ENCODE results near the gene CCNY.
"Not testable (repeated sequence)": the region's sequence is repeated elsewhere in the genome, so short reads cannot be mapped to it uniquely, and the experiment has no call there.

CCNY gene

GRCh38 chr10:35388682-35389081 is 52.4 kb downstream of the CCNY start:
- no peak for DNase-seq

GRCh38 chr10:35390161-35390840 is 54.0 kb downstream of the CCNY start:
- no peak for DNase-seq

- DNase-seq: no peak
Observed at GRCh38 chr10:35390843-35391152, 54.5 kb downstream of the CCNY start.

- no peak for DNase-seq
Observed at GRCh38 chr10:35391153-35391953, 55.0 kb downstream of the CCNY start.

- DNase-seq: no peak
Observed at GRCh38 chr10:35391954-35392262, 55.6 kb downstream of the CCNY start.

- DNase-seq: no peak
Observed at GRCh38 chr10:35392482-35393228, 56.3 kb downstream of the CCNY start.

GRCh38 chr10:35394411-35394851 is 58.1 kb downstream of the CCNY start:
- DNase-seq: no peak

GRCh38 chr10:35394934-35395333 is 58.6 kb downstream of the CCNY start:
- DNase-seq: no peak

- DNase-seq: no peak
Observed at GRCh38 chr10:35396560-35397434, 60.5 kb downstream of the CCNY start.

- no peak for DNase-seq
Observed at GRCh38 chr10:35397953-35398352, 61.6 kb downstream of the CCNY start.

- no peak for DNase-seq
Observed at GRCh38 chr10:35398355-35398754, 62.0 kb downstream of the CCNY start.

- DNase-seq: no peak
Observed at GRCh38 chr10:35398908-35399307, 62.6 kb downstream of the CCNY start.

- no peak for DNase-seq
Observed at GRCh38 chr10:35399414-35400009, 63.2 kb downstream of the CCNY start.

GRCh38 chr10:35400595-35401268 is 64.4 kb downstream of the CCNY start:
- DNase-seq: no peak

- not testable (repeated sequence) for DNase-seq
Observed at GRCh38 chr10:35403491-35403890, 67.2 kb downstream of the CCNY start.

- not testable (repeated sequence) for DNase-seq
Observed at GRCh38 chr10:35404077-35404476, 67.8 kb downstream of the CCNY start.

GRCh38 chr10:35406003-35406630 is 69.8 kb downstream of the CCNY start:
- DNase-seq: not testable (repeated sequence)

- DNase-seq: not testable (repeated sequence)
Observed at GRCh38 chr10:35407696-35408095, 71.4 kb downstream of the CCNY start.

GRCh38 chr10:35409094-35409582 is 72.8 kb downstream of the CCNY start:
- no peak for DNase-seq

GRCh38 chr10:35409808-35410207 is 73.5 kb downstream of the CCNY start:
- DNase-seq: no peak

Measured in islet precursor cell (in vitro differentiated cells).